ENCODE measurements around the gene RXFP1.

The RXFP1 gene

GRCh38 chr4:158673633-158674032 is 152.0 kb downstream of the RXFP1 start:
- DNase-seq (ENCODE audit: low spot score) = no peak

- DNase-seq (ENCODE audit: low spot score) = no peak
These were observed 154.4 kb downstream of the RXFP1 start for GRCh38 chr4:158676076-158676475.

- DNase-seq (ENCODE audit: low spot score) = no peak
These were observed 157.1 kb downstream of the RXFP1 start for GRCh38 chr4:158678767-158679166.

- DNase-seq (ENCODE audit: low spot score) = no peak
These were observed 159.9 kb downstream of the RXFP1 start for GRCh38 chr4:158681629-158682028.

- no peak for DNase-seq (ENCODE audit: low spot score)
These were observed 160.4 kb downstream of the RXFP1 start for GRCh38 chr4:158682066-158682465.

GRCh38 chr4:158688813-158689212 is 167.1 kb downstream of the RXFP1 start:
- no peak for DNase-seq (ENCODE audit: low spot score)
